Measurements from ENCODE around the gene SH2D2A.

GRCh38 chr1:156767879-156768604 is 48.6 kb downstream of the SH2D2A start:
- TF ChIP-seq CTCF (IDR thresholded peaks at IDR 0.05; ENCODE audit: poor library complexity) (no peak), EZH2 (IDR thresholded peaks at IDR 0.05; ENCODE audit: borderline replicate concordance) (no peak)
